Hematopoietic multipotent progenitor cell treated with erythropoietin and hydrocortisone succinate and interleukin-3 and kit ligand, for 17 days (in vitro differentiated cells): ENCODE results near the gene BMAL1.
"Not testable (repeated sequence)": the region's sequence is repeated elsewhere in the genome, so short reads cannot be mapped to it uniquely, and the experiment has no call there.

ENCODE experiments used
- DNase-seq: peaks from one replicate; pipeline ENCODE4 v3.0.0-alpha.2; 2015; ENCODE audit warnings: low spot score

The BMAL1 gene

DNA sequence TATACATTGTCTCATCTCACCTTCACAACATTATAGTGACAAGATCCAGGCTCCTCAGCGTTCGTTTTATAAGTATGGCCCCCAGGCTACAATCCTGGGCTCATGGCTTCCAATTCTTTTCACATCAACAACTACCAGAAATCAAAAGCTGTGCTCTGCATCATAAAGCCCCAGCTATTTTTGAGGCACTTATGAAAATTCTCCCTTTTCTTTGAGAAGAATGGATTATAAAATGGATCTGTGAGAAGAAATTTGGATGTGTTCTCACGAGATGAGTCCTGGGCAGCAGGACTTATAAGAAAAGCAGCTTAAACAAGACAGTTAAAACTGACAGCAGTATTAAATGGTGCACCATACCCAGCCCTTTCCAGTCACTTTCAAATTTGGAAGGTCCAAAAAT lies 105.2 kb downstream of the BMAL1 start:
- DNase-seq: no peak

GRCh38 chr11:13384908-13385640 lies 107.5 kb downstream of the BMAL1 start:
- DNase-seq: no peak

DNA sequence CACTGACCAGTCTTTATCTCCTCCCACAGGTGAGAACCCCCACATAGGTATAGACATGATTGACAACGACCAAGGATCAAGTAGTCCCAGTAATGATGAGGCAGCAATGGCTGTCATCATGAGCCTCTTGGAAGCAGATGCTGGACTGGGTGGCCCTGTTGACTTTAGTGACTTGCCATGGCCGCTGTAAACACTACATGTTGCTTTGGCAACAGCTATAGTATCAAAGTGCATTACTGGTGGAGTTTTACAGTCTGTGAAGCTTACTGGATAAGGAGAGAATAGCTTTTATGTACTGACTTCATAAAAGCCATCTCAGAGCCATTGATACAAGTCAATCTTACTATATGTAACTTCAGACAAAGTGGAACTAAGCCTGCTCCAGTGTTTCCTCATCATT lies 109.0 kb downstream of the BMAL1 start:
- DNase-seq: no peak

GRCh38 chr11:13388741-13389140 lies 111.2 kb downstream of the BMAL1 start:
- DNase-seq: no peak

DNA sequence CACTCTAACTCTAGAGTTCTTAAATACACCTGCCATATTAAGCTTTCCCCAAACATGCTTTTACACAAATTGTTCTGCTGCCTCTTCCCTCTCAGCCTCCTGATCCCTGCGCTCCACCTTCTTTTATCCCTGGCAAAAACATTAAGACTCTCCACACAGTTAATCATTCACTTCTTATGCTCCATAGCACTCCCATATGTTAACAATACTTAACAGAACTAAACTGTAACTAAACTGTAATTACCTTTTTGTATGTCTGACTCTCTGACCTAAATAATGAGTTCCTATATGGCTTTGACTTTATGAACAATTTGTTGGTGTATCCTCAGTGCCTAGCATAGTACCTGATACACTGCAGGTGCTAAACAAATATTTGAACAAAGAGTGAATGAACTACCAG lies 113.6 kb downstream of the BMAL1 start:
- DNase-seq: no peak

DNA sequence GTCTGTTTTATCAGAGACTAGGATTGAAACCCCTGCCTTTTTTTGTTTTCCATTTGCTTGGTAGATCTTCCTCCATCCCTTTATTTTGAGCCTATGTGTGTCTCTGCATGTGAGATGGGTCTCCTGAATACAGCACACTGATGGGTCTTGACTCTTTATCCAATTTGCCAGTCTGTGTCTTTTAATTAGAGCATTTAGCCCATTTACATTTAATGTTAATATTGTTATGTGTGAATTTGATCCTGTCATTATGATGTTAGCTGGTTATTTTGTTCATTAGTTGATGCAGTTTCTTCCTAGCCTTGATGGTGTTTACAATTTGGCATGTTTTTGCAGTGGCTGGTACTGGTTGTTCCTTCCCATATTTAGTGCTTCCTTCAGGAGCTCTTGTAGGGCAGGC lies 120.7 kb downstream of the BMAL1 start:
- DNase-seq: not testable (repeated sequence)

GRCh38 chr11:13405220-13405619 lies 127.6 kb downstream of the BMAL1 start:
- DNase-seq: no peak

DNA sequence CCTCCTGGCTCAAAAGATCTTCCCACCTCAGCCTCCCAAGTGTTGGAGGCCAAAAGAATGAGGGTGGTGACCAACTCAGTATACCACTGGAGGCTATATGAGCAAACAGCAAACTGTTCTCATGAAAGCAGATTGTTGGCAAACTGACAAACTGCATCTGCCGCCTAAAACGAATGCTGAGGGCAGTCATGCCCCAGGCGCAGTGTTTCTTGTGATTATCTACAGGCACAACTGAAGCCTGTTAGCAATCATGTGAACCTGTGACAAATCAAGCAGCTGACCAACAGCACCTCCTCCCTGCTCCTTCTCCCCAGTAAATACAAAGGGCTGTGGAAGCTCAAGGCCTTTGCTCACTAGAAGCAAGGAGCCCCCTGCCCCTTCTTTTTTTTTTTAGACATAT lies 137.6 kb downstream of the BMAL1 start:
- DNase-seq: no peak

GRCh38 chr11:13421561-13421960 lies 144.0 kb downstream of the BMAL1 start:
- no peak for DNase-seq

GRCh38 chr11:13423372-13423771 lies 145.8 kb downstream of the BMAL1 start:
- no peak for DNase-seq

DNA sequence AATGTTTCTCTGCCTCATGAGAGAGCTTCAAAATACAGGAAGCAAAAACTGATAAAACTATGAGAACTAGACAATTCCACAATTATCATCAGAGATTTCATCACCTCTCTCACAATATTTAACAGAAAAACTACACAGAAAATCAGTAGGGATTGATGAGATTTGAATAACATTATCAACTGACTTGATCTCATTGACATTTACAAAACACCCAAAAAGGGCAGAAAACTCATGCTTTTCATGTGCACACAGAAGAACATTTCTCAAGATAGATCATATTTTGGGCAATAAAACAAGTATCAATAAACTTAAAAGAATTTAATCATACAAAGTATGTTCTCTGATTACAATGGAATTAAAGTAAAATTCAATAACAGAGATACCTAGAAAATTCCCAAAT lies 149.8 kb downstream of the BMAL1 start:
- no peak for DNase-seq

DNA sequence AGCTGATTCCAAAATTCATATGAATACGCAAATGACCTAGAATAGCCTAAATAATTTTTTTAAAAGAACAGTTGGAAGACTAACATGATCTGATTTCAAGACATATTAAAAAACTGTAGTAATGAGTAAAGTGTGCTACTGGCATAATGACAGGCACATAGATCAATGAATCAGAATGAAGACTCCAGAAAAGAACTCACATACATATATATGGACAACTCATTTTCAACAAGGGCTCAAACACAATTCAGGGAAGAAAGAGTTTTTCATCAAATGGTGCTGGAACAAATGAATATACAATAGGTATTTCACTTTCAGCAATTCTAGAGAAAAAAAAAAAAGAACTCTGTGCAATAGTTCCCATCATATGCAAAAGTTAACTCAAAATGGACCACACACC lies 151.7 kb downstream of the BMAL1 start:
- DNase-seq: no peak

- no peak for DNase-seq
Measured at GRCh38 chr11:13429836-13430235, 152.2 kb downstream of the BMAL1 start.

- no peak for DNase-seq
Measured at GRCh38 chr11:13433437-13433836, 155.8 kb downstream of the BMAL1 start.

GRCh38 chr11:13434247-13435205 lies 156.9 kb downstream of the BMAL1 start:
- DNase-seq: no peak

- not testable (repeated sequence) for DNase-seq
Measured at GRCh38 chr11:13436836-13437235, 159.2 kb downstream of the BMAL1 start.
